Epidermal melanocyte (primary cell): Measurements from ENCODE around the gene CCNO.

ENCODE experiments used
- DNase-seq: peaks from one replicate; pipeline ENCODE4 v3.0.0; 2011; ENCODE audit warnings: low spot score; ENCODE audit not compliant: insufficient read length

The CCNO gene

GRCh38 chr5:55232985-55233928, at the start of gene CCNO:
TSS of gene CCNO (minus strand) at chr5:55233608. CDS start at chr5:55233523, 85 bp downstream.
- peak; percentile 55 for DNase-seq

GRCh38 chr5:55278778-55279177, 45.4 kb upstream of the CCNO start:
- no peak for DNase-seq

GRCh38 chr5:55276771-55277170, 43.4 kb upstream of the CCNO start:
- peak; percentile 23 for DNase-seq

GRCh38 chr5:55258339-55258738, 24.9 kb upstream of the CCNO start:
- DNase-seq: no peak

- no peak for DNase-seq
These were observed 21.4 kb upstream of the CCNO start for GRCh38 chr5:55254802-55255201.

GRCh38 chr5:55250064-55250463, 16.7 kb upstream of the CCNO start:
- DNase-seq: no peak

GRCh38 chr5:55241746-55242145, 8.3 kb upstream of the CCNO start:
- no peak for DNase-seq

GRCh38 chr5:55236800-55237199, 3.4 kb upstream of the CCNO start:
- no peak for DNase-seq

- DNase-seq: no peak
These were observed 803 bp upstream of the CCNO start for GRCh38 chr5:55234121-55234700.

- no peak for DNase-seq
These were observed 980 bp downstream of the CCNO start for GRCh38 chr5:55232271-55232984.

- DNase-seq: no peak
These were observed 1.5 kb downstream of the CCNO start for GRCh38 chr5:55231919-55232270.

GRCh38 chr5:55231029-55231918, 2.1 kb downstream of the CCNO start:
- DNase-seq: no peak

- no peak for DNase-seq
These were observed 3.2 kb downstream of the CCNO start for GRCh38 chr5:55230086-55230629.

- no peak for DNase-seq
These were observed 5.6 kb downstream of the CCNO start for GRCh38 chr5:55227664-55228430.

GRCh38 chr5:55226934-55227663, 6.3 kb downstream of the CCNO start, which contains the start of gene MCIDAS:
TSS of gene MCIDAS (minus strand) at chr5:55227315. CDS start at chr5:55227138, 177 bp downstream.
- DNase-seq: no peak

- DNase-seq: no peak
These were observed 7.1 kb downstream of the CCNO start for GRCh38 chr5:55226027-55226933.

- no peak for DNase-seq
These were observed 8.1 kb downstream of the CCNO start for GRCh38 chr5:55225346-55225745.

- no peak for DNase-seq
These were observed 9.6 kb downstream of the CCNO start for GRCh38 chr5:55223812-55224240.
